Mucosa of stomach (tissue), 1 donor: Measurements from ENCODE around the gene SPINK7.
"Not testable (repeated sequence)": the region's sequence is repeated elsewhere in the genome, so short reads cannot be mapped to it uniquely, and the experiment has no call there.

Source experiments
- H3K27me3 ChIP-seq: one replicate; pipeline ENCODE4 v1.7.0; 2013; ENCODE audit warnings: mild to moderate bottlenecking, low read length; ENCODE audit not compliant: control insufficient read depth, insufficient read depth
- H3K36me3 ChIP-seq: one replicate; pipeline ENCODE4 v1.7.0; 2013; ENCODE audit warnings: low read length; ENCODE audit not compliant: control insufficient read depth, insufficient read depth
- H3K4me1 ChIP-seq: one replicate; pipeline ENCODE4 v1.7.0; 2013; ENCODE audit warnings: mild to moderate bottlenecking, low read length; ENCODE audit not compliant: control insufficient read depth, insufficient read depth
- H3K4me3 ChIP-seq: one replicate; pipeline ENCODE4 v1.7.0; 2013; ENCODE audit warnings: low read length
- H3K9ac ChIP-seq: one replicate; pipeline ENCODE4 v1.7.0; 2013; ENCODE audit warnings: mild to moderate bottlenecking, low read length, moderate library complexity
- H3K9me3 ChIP-seq: one replicate; pipeline ENCODE4 v1.7.0; 2013; ENCODE audit warnings: mild to moderate bottlenecking, low read length, moderate library complexity; ENCODE audit not compliant: control insufficient read depth
- donor health status: Pancreatic carcinoma.

The SPINK7 gene

GRCh38 chr5:148312153-148312552 is at the start of gene SPINK7:
TSS of gene SPINK7 (plus strand) at chr5:148312423. CDS start at chr5:148312484, 61 bp downstream.
- Histone ChIP-seq H3K9me3 (no peaks in the 10 kb centered on the region), H3K27me3 (no peaks in the 10 kb centered on the region), H3K4me1 (peaks cover 3% of the 10 kb centered on the region), H3K9ac (no peak within 1 kb of the TSS), H3K36me3 (no peaks in the 10 kb centered on the region), H3K4me3 (no peak within 1 kb of the TSS)

GRCh38 chr5:148267962-148268361 is 44.3 kb upstream of the SPINK7 start:
- Histone ChIP-seq H3K36me3 (no peaks in the 10 kb centered on the region), H3K4me3 (no peak overlapping the region), H3K9ac (no peak overlapping the region), H3K27me3 (no peaks in the 10 kb centered on the region), H3K9me3 (no peaks in the 10 kb centered on the region), H3K4me1 (peaks cover 6% of the 10 kb centered on the region)

GRCh38 chr5:148268566-148268965 is 43.7 kb upstream of the SPINK7 start, which contains the start of gene SPINK13:
TSS of gene SPINK13 (plus strand) at chr5:148268794. CDS start at chr5:148270073, 1,279 bp downstream.
- no peaks in the 10 kb centered on the region for H3K27me3 ChIP-seq
- H3K4me1 ChIP-seq = peaks cover 6% of the 10 kb centered on the region
- H3K4me3 ChIP-seq = no peak within 1 kb of the TSS
- H3K36me3 ChIP-seq = no peaks in the 10 kb centered on the region
- no peak within 1 kb of the TSS for H3K9ac ChIP-seq
- H3K9me3 ChIP-seq = no peaks in the 10 kb centered on the region

GRCh38 chr5:148275129-148275528 is 37.1 kb upstream of the SPINK7 start:
- H3K27me3 ChIP-seq, H3K4me3 ChIP-seq, H3K9ac ChIP-seq, H3K9me3 ChIP-seq, H3K4me1 ChIP-seq, H3K36me3 ChIP-seq: not testable (repeated sequence)

- H3K9me3 ChIP-seq, H3K27me3 ChIP-seq, H3K36me3 ChIP-seq, H3K9ac ChIP-seq, H3K4me3 ChIP-seq: not testable (repeated sequence)
- H3K4me1 ChIP-seq = peaks cover 17% of the 10 kb centered on the region
These were observed 31.3 kb upstream of the SPINK7 start for GRCh38 chr5:148280893-148281292.

- H3K4me1 ChIP-seq = peaks cover 18% of the 10 kb centered on the region
- not testable (repeated sequence) for H3K9me3 ChIP-seq, H3K27me3 ChIP-seq, H3K4me3 ChIP-seq, H3K36me3 ChIP-seq, H3K9ac ChIP-seq
These were observed 30.9 kb upstream of the SPINK7 start for GRCh38 chr5:148281336-148281735.

- no peaks in the 10 kb centered on the region for H3K27me3 ChIP-seq
- peaks cover 8% of the 10 kb centered on the region for H3K4me1 ChIP-seq
- H3K4me3 ChIP-seq = no peak overlapping the region
- no peaks in the 10 kb centered on the region for H3K36me3 ChIP-seq
- H3K9me3 ChIP-seq = no peaks in the 10 kb centered on the region
- H3K9ac ChIP-seq = no peak overlapping the region
These were observed 21.7 kb upstream of the SPINK7 start for GRCh38 chr5:148290271-148291195.

GRCh38 chr5:148297731-148298130 is 14.5 kb upstream of the SPINK7 start:
- Histone ChIP-seq H3K27me3 (no peaks in the 10 kb centered on the region), H3K36me3 (no peaks in the 10 kb centered on the region), H3K4me3 (no peak overlapping the region), H3K9me3 (no peaks in the 10 kb centered on the region), H3K9ac (no peak overlapping the region), H3K4me1 (no peaks in the 10 kb centered on the region)

GRCh38 chr5:148306446-148306845 is 5.8 kb upstream of the SPINK7 start:
- H3K9me3 ChIP-seq = no peaks in the 10 kb centered on the region
- H3K27me3 ChIP-seq = no peaks in the 10 kb centered on the region
- no peaks in the 10 kb centered on the region for H3K4me1 ChIP-seq
- H3K9ac ChIP-seq = no peak overlapping the region
- no peak overlapping the region for H3K4me3 ChIP-seq
- no peaks in the 10 kb centered on the region for H3K36me3 ChIP-seq

GRCh38 chr5:148309019-148309418 is 3.2 kb upstream of the SPINK7 start:
- H3K36me3 ChIP-seq = no peaks in the 10 kb centered on the region
- H3K4me3 ChIP-seq = no peak overlapping the region
- peaks cover 3% of the 10 kb centered on the region for H3K4me1 ChIP-seq
- no peaks in the 10 kb centered on the region for H3K9me3 ChIP-seq
- no peaks in the 10 kb centered on the region for H3K27me3 ChIP-seq
- no peak overlapping the region for H3K9ac ChIP-seq

GRCh38 chr5:148309746-148310145 is 2.5 kb upstream of the SPINK7 start:
- H3K27me3 ChIP-seq = no peaks in the 10 kb centered on the region
- no peak overlapping the region for H3K9ac ChIP-seq
- H3K9me3 ChIP-seq = no peaks in the 10 kb centered on the region
- no peaks in the 10 kb centered on the region for H3K36me3 ChIP-seq
- no peak overlapping the region for H3K4me3 ChIP-seq
- peaks cover 3% of the 10 kb centered on the region for H3K4me1 ChIP-seq

GRCh38 chr5:148311484-148311883 is 739 bp upstream of the SPINK7 start:
- no peaks in the 10 kb centered on the region for H3K36me3 ChIP-seq
- no peak overlapping the region for H3K4me3 ChIP-seq

More at GRCh38 chr5:148311484-148311883, 739 bp upstream of the SPINK7 start:
- no peak overlapping the region for H3K9ac ChIP-seq
- peaks cover 3% of the 10 kb centered on the region for H3K4me1 ChIP-seq
- no peaks in the 10 kb centered on the region for H3K9me3 ChIP-seq
- H3K27me3 ChIP-seq = no peaks in the 10 kb centered on the region
